Loucy (cell line): Measurements from ENCODE around the gene HTR7.

Experiments
- H2AFZ ChIP-seq: fragments of 200-600 bp; sonication (generic); 2 replicates; pipeline ENCODE4 v1.6.0; 2016; ENCODE audit warnings: antibody characterized with exemption, mild to moderate bottlenecking, low read length, moderate library complexity
- H3F3A ChIP-seq: fragments of 200-600 bp; 2 replicates; pipeline ENCODE4 v1.6.0; 2016; ENCODE audit warnings: antibody characterized with exemption, low read depth, mild to moderate bottlenecking
- H3K27me3 ChIP-seq: fragments of 200-600 bp; sonication (generic); 2 replicates; pipeline ENCODE4 v1.6.1; 2014; ENCODE audit warnings: low read length, mild to moderate bottlenecking; ENCODE audit not compliant: insufficient read depth, poor library complexity, severe bottlenecking
- H3K36me3 ChIP-seq: fragments of 200-600 bp; sonication (generic); 2 replicates; pipeline ENCODE4 v1.6.1; 2016; ENCODE audit warnings: low read length; ENCODE audit not compliant: insufficient read depth
- H3K4me1 ChIP-seq: fragments of 200-600 bp; sonication (generic); 2 replicates; pipeline ENCODE4 v1.5.1; 2014; ENCODE audit warnings: low read length, mild to moderate bottlenecking; ENCODE audit not compliant: insufficient read depth, poor library complexity, severe bottlenecking
- H3K4me2 ChIP-seq: fragments of 200-600 bp; sonication (generic); 2 replicates; pipeline ENCODE4 v1.6.0; 2014; ENCODE audit warnings: antibody characterized with exemption, low read length, low read depth, mild to moderate bottlenecking; ENCODE audit not compliant: poor library complexity, severe bottlenecking
- H3K4me3 ChIP-seq: fragments of 200-600 bp; sonication (generic); 2 replicates; pipeline ENCODE4 v1.5.1; 2014; ENCODE audit warnings: low read length, mild to moderate bottlenecking, mixed read lengths; ENCODE audit not compliant: poor library complexity, severe bottlenecking
- H3K79me2 ChIP-seq: fragments of 200-600 bp; sonication (generic); 2 replicates; pipeline ENCODE4 v1.6.1; 2014; ENCODE audit warnings: low read length; ENCODE audit not compliant: insufficient read depth
- H3K9ac ChIP-seq: fragments of 200-600 bp; sonication (generic); 2 replicates; pipeline ENCODE4 v1.6.0; 2014; ENCODE audit warnings: mild to moderate bottlenecking, low read depth, low read length, moderate library complexity; ENCODE audit not compliant: poor library complexity, severe bottlenecking
- H3K9me2 ChIP-seq: fragments of 200-600 bp; sonication (generic); replicated peaks from 2 replicates; pipeline ENCODE4 v1.6.1; 2016; ENCODE audit warnings: low read depth, low read length, mixed read lengths
- H3K9me3 ChIP-seq: fragments of 200-600 bp; sonication (generic); 2 replicates; pipeline ENCODE4 v1.6.1; 2014; ENCODE audit warnings: mild to moderate bottlenecking, antibody characterized with exemption, low read length, low read depth; ENCODE audit not compliant: insufficient read depth
- H4K20me1 ChIP-seq: fragments of 200-600 bp; sonication (generic); 2 replicates; pipeline ENCODE4 v1.6.0; 2014; ENCODE audit warnings: antibody characterized with exemption, low read length, mild to moderate bottlenecking; ENCODE audit not compliant: insufficient read depth, poor library complexity, severe bottlenecking
- CTCF ChIP-seq: fragments of 200-600 bp; sonication (generic); conservative IDR thresholded peaks from 2 replicates; pipeline ENCODE4 v1.5.1; 2014; ENCODE audit warnings: mild to moderate bottlenecking, antibody characterized with exemption, low read length
- EZH2phosphoT487 ChIP-seq: fragments of 200-600 bp; IDR thresholded peaks from 2 replicates; pipeline ENCODE4 v1.6.1; 2018; ENCODE audit warnings: antibody characterized with exemption, mild to moderate bottlenecking, moderate library complexity, borderline replicate concordance

The HTR7 gene

GRCh38 chr10:90856964-90857634, 740 bp downstream of the HTR7 start:
- Histone ChIP-seq H3K9me2 (no peaks in the 10 kb centered on the region), H3K4me2 (peak overlapping the region; percentile 65), H3K4me3 (peak overlapping the region; percentile 62), H3F3A (no peaks in the 10 kb centered on the region), H3K9me3 (no peaks in the 10 kb centered on the region), H3K36me3 (no peaks in the 10 kb centered on the region), H2AFZ (no peak overlapping the region), H4K20me1 (no peaks in the 10 kb centered on the region), H3K9ac (no peak overlapping the region), H3K4me1 (no peaks in the 10 kb centered on the region), H3K27me3 (peaks cover 19% of the 10 kb centered on the region), H3K79me2 (no peaks in the 10 kb centered on the region)
- TF ChIP-seq EZH2phosphoT487, result no peak
- no peak for TF ChIP-seq CTCF

GRCh38 chr10:90856261-90856660, 1.6 kb downstream of the HTR7 start:
- no peaks in the 10 kb centered on the region for H3K9me2 ChIP-seq
- no peaks in the 10 kb centered on the region for H3K79me2 ChIP-seq
- H3K36me3 ChIP-seq, result no peaks in the 10 kb centered on the region
- H3F3A ChIP-seq, result no peaks in the 10 kb centered on the region
- no peak overlapping the region for H2AFZ ChIP-seq
- no peaks in the 10 kb centered on the region for H4K20me1 ChIP-seq
- H3K27me3 ChIP-seq, result peaks cover 19% of the 10 kb centered on the region
- no peak for TF ChIP-seq CTCF
- TF ChIP-seq EZH2phosphoT487, result no peak
- H3K4me2 ChIP-seq, result no peak overlapping the region
- no peaks in the 10 kb centered on the region; the same call in 1 of the 2 replicates for H3K9me3 ChIP-seq
- H3K4me1 ChIP-seq, result no peaks in the 10 kb centered on the region
- no peak overlapping the region for H3K4me3 ChIP-seq
- H3K9ac ChIP-seq, result no peak overlapping the region

GRCh38 chr10:90855126-90855525, 2.7 kb downstream of the HTR7 start:
- no peak for TF ChIP-seq EZH2phosphoT487
- no peak for TF ChIP-seq CTCF
- no peak overlapping the region for H3K4me3 ChIP-seq
- no peaks in the 10 kb centered on the region for H3K79me2 ChIP-seq
- H3K9me3 ChIP-seq, result peaks cover 5% of the 10 kb centered on the region; the same call in 1 of the 2 replicates
- no peak overlapping the region for H2AFZ ChIP-seq
- no peaks in the 10 kb centered on the region for H3K4me1 ChIP-seq
- H3K27me3 ChIP-seq, result peaks cover 19% of the 10 kb centered on the region
- H4K20me1 ChIP-seq, result no peaks in the 10 kb centered on the region
- no peak overlapping the region for H3K4me2 ChIP-seq
- H3F3A ChIP-seq, result no peaks in the 10 kb centered on the region
- H3K9ac ChIP-seq, result no peak overlapping the region
- no peaks in the 10 kb centered on the region for H3K36me3 ChIP-seq
- no peaks in the 10 kb centered on the region for H3K9me2 ChIP-seq
